HG03442 (cell line): Measurements from ENCODE around the gene MCM3AP.
"Not testable (repeated sequence)": the region's sequence is repeated elsewhere in the genome, so short reads cannot be mapped to it uniquely, and the experiment has no call there.

ENCODE experiments used
- ATAC-seq: cut with Tn5 transposase; IDR thresholded peaks from one replicate; pipeline ENCODE4 v1.9.1; 2021; ENCODE audit warnings: mild to moderate bottlenecking, moderate library complexity; ENCODE audit not compliant: unreplicated experiment

The MCM3AP gene

GRCh38 chr21:46245213-46245915, 40.0 kb downstream of the MCM3AP start:
- no peak for ATAC-seq

DNA sequence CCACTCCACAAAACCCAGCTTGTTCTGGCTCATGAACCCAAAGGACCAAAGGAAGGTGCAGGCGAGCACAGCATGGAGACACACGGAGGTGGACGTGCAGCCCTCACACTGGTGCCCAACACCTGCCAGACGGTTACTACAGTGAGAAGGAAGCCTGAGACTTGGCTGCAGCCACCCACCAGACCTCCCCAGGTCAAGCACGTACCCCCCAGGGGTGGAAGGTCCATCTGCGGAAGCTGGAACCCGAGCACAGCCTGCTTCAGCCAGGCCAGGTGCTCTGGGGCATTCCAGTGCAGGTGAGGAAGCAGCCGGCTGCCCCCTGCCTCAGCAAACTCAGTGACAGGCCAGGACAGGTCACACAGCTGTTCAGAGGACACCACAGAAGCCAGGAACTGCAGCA, 40.8 kb downstream of the MCM3AP start:
- no peak for ATAC-seq

DNA sequence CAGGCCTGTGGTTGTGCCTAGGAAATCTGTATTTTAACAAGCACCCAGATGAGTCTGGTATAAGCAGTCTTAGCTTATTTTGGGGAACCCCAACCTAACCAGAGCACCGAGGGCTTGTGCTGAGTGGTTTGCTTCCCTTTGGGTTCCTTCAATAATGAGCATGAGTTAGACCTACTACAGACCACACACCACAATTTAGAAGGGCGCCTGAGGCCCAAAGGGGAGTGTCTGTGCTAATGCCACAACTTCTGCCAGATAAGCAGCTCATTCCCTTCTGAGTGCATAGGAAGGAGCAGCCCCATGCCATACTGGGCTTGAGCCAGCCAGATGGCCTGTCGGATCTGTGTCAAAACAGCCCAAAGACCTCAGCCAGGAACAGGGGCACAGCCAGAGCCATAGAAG, 41.5 kb downstream of the MCM3AP start:
- no peak for ATAC-seq

DNA sequence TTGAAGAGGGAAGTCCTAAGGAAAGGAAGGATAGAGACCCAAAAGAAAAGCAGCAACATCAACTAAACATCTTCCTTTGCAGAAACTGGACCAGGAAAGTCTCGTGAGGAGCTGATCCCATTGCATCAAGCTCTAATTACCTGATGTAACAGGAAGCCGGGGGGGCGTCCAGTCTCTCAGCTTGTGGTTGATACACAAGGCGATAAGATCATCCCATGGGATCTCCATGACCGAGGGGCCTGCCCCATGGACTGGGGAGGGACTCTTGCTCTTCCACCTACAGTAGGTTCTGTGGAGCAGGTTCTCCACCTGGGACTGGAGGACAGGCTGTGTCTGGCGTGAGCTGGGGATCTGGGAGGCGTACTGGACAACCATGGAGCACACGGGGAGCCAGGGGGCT, 42.1 kb downstream of the MCM3AP start:
- no peak for ATAC-seq

DNA sequence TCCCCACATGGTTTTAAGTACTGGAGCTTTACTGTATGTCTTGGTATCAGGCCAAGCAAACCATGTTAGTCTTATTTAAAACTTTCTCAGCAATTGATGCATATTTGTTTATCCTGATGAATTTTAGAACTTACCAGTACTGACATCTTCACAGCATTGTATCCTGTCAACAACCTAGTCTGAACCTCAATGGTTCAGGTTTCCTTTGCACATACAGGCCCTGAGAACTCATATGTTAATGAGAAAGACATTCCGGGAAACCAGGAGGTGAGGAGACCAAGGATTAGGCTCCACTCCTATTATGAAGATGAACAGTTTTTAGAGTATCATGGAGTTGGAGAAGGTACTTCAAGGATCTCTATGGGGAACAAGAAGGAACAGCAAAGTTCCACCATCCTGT, 43.8 kb downstream of the MCM3AP start:
- ATAC-seq: not testable (repeated sequence)

- no peak for ATAC-seq
Observed at GRCh38 chr21:46239817-46240325, 45.5 kb downstream of the MCM3AP start.

GRCh38 chr21:46237474-46237873, 47.9 kb downstream of the MCM3AP start:
- ATAC-seq: no peak

- no peak for ATAC-seq
Observed at GRCh38 chr21:46234436-46234950, 50.9 kb downstream of the MCM3AP start.

DNA sequence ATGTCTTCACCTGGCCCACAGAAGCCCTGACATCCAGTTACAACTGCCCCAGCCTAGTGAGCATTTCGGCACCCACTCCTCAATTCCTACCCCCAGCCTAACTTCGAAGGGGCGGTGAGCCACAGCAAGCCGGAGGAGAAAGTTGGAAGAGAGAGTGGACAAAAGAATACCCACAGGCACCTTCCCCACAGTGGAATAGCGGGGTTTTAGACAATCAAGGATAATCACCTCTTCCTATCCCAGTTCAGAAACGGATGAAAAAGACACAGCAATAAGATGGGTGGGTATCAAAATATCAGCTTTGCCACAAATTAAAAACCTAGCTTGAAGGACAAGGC, 55.5 kb downstream of the MCM3AP start:
- ATAC-seq: no peak

DNA sequence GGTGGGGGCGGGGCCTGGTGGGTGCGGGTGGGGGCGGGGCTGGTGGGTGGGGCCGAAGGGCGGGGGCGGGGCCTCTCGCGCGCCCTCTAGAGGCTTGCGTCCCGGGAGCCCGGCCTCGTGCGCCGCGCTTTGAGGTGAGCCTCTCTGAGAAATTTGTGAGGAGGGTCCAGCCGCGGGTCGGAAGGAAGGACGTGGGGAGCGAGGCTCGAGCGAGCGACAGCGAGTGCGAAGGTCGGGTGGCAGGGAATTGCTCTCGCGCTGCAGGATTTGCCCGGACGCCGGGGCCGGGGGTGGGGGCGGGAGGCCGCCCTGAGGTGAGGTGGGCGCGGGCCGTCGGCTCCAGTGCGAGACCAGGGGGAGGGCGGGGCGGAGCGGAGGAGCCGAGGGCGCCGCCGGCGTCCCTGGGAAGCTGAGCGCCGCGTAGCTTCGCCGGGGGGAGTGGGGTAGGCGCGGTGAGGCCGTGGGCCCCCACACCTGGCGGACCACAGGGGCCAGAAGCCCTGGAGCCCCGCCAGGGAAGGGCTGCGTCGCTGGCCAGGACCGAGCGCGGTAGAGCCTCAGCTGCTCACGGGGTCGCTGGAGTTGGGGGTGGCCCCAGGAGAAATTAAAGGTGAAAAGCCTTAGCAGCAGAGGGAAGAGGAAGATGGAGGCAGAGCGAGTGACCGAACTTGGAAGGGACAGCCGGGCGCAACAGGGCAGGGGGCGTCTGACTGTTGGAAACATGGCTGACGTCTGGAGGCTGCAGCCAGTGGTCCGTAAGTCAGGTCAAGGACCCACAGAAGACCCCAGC, 56.1 kb downstream of the MCM3AP start:
- peak; percentile 19 for ATAC-seq

DNA sequence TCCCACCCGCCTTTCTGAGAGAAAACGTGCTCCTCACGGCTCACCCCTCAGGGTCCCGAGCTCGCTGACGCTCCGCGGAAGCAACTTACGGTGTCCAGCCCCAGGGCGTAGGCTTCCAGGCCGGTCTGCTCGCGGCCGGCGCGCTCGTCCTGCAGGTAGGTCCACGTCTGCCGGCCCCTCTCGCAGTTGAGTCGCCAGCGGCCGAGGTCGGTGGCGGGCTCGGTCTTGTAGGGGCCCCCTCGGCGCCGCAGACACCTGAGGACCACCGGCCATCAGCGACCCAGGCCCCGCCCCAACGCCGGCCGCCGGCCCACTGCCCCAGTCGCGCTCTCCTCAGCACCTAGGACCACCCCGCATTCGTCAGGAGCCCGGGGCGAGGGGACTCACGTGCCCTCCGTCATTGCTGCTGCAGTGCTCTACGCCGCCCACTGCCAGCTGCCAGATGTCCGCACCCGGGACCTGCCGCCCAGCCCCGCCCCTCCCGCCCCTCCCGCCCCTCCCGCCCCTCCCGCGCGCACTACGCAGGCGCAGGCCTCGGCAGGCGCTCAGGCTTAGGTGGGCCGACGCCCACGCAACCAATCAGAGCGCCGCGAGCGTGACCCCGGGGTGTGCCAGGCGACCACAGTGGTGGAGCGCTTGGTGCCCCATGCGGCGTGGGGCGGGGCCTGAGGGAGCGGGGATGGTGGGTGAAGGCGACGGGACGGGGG, 56.9 kb downstream of the MCM3AP start, which contains the start of gene LSS:
TSS of gene LSS (minus strand) at position 430 of the 707 bp plus-strand sequence. CDS start at position 401, 29 bp downstream.
- peak; percentile 75 for ATAC-seq

- ATAC-seq: no peak
Observed at GRCh38 chr21:46227811-46228344, 57.5 kb downstream of the MCM3AP start.

GRCh38 chr21:46226920-46227599, 58.4 kb downstream of the MCM3AP start:
- no peak for ATAC-seq

DNA sequence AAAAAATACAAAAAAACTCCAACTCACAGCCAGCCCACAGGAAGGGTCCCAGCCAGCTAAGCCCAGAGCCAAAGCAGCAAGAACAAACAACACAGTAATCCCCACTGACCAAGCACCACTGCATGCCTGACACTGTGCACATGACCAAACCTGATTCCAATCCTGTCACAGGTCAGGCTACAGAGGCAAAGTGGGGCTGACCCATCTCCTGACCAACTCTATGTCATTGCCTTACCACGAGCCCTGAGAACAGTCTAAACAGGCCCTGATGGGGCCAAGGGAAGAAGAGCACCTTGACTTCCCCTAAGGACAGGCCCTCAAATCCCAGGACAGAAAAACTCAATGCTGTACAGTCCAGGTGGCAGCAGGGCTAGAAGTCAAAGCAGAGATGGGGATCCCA, 59.3 kb downstream of the MCM3AP start:
- ATAC-seq: no peak

DNA sequence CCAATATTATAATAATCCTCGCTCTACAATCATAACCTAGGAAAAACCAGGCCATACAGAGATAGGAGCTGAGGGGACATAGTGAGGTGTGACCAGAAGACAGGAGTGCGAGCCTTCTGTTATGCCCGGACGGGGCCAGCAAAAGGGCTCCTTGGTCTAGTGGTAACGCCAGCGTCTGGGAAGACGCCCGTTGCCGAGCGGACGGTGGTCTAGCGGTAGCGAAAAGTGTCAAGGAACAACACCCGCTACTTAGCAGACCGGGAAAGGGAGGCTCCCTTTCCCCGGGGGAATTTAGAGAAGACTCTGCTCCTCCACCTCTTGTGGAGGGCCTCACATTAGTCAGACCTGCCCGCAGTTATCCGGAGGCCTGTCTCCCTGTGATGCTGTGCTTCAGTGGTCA, 61.8 kb downstream of the MCM3AP start:
- ATAC-seq: not testable (repeated sequence)

DNA sequence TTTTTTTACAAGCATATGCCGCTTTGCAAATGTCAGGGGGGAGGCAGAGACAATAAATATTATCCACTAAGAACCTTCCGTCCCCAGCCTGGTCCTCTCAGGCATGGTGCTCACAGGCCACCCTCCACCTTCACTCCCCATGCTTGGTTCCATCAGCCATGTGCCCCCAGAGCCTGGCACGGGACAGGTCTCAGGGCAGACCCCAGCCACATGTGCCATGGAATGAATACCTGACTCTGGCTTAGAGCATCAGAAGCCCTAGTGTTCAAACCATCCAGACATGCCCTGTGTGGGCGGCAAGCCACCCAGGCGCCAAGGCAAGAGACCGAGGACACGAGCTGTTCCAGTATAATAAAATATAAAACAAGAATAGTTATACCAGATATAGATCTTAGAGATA, 62.2 kb downstream of the MCM3AP start:
- ATAC-seq: no peak

- no peak for ATAC-seq
Observed at GRCh38 chr21:46222436-46223116, 62.8 kb downstream of the MCM3AP start.

- ATAC-seq: no peak
Observed at GRCh38 chr21:46221664-46222435, 63.6 kb downstream of the MCM3AP start.

- ATAC-seq: no peak
Observed at GRCh38 chr21:46220847-46221246, 64.6 kb downstream of the MCM3AP start.
